NOMO-1 treated with DMSO at 0.1 percent for 48 hours (cell line): ENCODE measurements around the gene TMUB1.

Source experiments
- DNase-seq: peaks from one replicate; lab custom pipeline; 2025; ENCODE audit not compliant: unreplicated experiment; lab: John Stamatoyannopoulos, UW

TMUB1 gene

DNA sequence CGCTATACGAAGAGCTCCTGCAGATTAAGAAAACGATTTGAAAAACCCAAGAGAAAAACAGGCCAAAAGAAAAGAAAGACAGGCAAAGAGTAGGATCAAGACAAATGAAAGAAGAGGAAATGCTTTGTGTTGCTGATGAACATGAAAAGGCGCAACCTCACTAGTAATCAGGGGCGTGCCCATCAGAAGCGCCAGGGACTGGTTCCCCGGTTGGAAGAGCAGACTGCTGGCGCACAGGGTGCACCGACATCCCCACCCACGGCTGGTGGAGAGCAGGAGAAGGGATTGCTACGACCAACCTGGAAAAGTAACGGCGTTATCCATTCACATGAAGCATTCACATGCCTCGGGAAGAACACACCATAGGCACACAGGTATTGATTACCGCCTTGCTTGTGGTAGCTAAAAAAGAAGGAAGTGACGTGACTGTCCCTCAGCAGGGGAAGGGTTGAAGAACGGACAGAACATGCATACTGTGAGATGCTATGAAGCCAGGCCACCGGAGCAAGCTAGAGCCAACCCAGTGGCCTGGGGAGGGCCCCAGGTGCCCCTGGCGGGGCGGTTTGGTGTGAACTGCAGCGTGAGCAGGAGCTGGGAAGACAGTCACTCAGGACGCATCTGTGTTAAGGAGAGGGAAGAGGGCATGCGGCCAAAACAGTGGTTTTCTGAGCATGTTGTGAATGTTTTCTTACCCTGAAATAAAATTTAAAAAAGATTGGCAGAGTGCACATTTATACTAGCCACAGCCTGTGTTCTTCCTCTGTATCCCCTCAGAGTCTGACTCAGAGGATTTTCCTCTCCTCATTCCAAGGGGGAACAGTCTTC lies 21.3 kb upstream of the TMUB1 start:
- DNase-seq, result no peak

DNA sequence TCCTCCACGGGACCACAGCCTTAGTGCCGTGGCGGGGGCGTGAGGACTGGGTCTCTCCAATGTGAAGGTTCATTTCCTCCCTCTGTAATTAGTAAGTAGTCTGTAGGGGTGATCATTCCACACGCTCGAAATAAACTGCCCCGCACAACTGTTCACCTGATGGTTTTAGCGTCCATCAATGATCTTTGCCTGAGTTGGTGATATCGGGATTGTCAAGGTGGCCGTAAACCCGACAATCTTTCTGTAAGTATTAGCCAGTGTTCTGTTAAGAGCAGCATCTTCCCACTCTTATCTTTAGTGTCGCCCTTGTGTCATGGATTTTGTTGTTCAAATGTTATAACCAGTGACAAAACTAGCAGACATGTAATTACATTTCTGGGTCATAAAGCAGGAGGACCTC lies 20.7 kb upstream of the TMUB1 start:
- DNase-seq, result no peak

DNA sequence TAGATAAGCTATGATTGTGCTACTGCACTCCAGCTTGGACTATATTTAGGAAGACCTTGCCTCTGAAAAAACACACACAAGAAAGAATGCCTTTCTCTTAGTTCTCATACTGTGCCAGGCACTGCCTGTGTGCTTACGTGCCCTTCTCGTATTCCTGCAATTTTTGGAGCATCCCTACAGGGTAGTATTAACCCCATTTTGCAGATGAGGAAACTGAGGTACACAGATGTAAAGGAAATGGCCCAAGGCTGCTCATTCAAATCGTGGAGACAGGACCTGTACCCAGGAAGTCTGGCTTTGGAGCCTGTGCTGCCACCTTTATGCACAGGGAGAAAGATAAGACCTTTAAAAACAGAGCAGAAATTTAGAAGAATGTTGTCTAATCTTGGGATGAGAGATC lies 19.7 kb upstream of the TMUB1 start:
- DNase-seq, result no peak

DNA sequence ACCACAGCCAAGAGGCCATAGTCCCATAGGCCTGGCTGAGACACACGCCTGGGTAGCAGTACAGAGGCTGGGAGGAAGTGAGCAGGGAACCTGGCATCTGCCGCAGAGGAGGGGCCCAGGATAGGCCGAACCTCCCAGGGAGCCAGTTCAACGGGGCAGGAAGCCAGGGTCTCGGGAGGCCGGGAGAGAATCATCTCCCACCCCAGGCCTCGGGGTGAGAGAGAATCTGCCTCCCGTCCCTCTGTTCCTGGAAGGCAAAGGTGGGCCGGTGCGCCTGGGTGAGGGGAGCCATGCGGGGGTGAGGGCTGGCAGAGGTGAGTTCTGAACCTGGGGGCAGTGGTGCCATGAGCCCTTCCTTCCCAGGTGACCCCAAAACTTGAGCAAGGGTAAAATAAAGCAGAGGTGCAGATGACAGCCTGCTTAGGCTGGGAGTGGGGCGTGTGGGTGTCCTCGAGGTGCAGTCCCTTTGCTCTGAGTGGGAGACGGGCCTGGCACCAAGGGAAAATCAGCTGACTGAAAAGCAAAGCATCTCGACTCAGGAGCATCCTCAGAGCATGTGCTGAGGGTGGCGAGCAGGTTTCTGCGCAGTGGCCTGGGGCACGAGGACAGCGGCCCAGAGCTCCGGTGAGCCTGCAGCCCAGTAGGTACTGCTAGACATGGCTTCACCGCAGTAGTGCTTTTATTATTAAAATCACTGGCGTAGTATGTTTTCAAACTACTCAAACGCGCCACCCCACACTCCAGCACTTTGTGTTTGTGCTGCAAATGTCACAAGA lies 18.5 kb upstream of the TMUB1 start:
- no peak for DNase-seq

DNA sequence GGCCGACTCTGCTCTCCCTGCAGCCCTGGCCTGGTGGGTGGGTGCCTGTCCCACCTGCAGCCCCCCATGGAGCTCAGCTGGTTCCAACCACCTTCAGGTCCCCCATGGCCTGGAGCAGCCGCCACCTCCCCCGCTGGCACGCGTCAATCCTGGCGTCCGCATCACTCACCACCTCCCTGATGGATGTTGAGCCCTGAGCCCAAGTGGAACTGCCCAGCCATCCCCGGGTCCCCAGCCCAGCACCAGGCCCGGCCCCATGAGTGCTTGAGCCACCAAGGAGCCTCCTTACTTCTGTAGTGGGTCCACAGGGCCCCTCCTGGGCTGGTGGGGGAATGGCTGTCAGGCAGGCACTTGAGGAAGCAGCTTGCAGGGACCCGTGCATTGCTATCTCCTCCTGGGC lies 17.6 kb upstream of the TMUB1 start:
- DNase-seq, result no peak

DNA sequence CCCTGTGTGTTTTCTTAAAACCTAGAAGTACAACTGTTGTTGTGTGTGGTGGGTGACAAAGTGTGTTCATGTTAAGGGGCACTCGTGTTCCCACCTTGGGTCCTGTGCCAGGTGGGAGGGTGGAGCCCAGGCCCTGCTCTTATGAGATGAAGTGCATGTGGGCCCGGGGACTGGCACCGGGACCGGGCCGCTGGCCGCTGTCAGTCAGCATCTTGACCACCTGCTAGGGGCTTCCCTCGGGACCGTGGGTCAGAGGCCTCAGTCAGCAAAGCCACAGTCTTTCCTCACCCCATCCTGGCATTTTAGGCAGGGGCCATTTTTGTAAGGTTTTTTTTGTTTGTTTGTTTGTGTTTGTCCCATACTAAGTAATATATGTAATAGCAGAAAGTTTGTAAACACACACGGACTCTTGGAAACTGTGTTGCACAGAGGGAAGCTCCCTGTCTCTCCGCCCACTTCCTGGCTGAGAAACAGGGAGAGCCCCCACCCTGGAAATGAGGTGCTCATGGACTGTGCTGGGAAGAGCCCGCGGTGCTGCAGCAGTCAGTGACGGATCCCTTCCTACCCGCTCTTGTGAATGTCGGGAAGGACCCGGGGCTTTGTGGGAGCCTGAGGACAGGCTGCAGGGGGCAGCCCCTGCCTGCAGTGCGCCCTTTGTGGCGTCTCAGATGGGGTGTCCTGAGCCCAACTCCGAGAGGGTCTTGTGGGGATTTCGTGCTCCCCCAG lies 16.4 kb upstream of the TMUB1 start:
- no peak for DNase-seq

DNA sequence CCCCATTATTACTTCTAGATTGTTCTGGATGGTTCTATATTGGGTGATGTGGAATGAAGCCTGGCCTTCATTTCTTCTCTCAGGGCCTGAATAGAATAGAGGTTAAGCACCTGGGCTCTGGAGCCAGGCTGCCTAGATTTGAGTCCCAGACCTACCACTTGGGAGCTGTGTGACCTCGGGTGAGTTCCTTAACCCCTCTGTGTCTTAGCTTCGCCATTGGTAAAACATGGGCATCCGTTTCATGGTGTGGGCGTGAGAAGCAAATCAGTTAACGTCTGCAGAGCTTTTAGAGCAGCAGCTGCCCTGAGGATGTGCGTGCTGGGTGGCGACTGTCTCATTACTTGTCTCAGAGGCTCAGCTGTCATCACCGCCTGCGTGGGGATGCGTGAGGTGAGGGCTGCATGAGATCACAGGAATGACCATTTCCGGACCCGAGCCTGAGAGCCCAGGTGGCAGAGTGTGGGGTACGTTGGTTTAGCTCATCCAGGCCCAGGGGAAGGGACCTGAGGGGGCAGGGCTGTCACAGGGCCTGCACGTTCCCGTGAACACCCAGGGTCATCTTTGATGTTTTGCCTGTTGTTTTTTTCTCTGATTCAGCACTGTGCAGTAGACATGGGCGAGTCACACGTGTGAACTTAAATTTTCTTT lies 12.7 kb upstream of the TMUB1 start:
- DNase-seq, result no peak

DNA sequence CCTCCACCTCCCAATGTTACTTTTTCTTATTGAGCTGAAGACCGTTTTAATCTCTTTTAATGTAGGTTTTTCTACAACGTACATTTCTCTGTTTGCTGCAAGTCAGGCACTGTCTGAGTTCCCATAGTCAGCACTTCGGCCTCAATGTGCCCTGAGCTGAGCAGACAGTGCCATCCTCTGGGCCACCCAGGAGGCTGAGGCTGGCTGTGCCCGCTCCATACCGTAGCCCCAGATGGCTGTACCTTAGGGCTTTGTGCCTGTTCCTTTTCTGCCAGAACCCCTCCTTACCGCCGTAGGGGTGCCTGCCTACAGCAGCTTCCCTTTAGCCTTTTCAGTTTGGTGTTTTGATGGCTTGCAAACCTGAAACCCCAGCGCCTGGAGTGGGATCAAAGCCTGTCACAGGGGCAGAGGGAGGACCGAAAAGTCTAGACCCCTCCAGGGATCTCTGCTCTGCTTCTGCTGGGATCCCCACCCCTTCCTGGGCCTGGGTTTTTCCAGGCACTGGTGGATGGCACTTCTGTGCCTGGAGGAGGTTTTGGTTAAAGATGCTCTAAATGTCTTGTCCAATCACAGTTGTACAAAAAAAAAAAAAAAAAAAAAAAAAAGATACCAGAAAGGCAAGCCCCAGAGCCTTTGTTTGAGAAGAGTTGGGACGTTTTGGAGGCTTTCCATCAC lies 12.0 kb upstream of the TMUB1 start:
- DNase-seq, result no peak

DNA sequence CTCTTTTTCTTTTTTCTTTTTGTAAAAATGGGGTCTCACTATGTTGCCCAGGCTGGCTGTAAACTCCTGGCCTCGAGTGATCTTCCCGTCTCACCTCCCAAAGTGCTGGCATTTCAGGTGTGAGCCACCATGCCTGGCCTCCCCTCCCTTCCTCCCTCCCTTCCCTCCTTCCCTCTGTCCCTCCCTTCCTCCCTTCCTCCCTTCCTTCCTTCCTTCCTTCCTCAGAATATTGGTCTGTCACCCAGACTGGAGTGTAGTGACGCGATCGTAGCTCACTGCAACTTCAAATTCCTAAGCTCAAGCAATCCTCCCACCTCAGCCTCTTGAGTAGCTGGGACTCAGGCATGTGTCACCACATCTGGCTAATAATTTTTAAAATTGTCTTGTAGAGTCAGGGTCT lies 11.4 kb upstream of the TMUB1 start:
- DNase-seq, result no peak

DNA sequence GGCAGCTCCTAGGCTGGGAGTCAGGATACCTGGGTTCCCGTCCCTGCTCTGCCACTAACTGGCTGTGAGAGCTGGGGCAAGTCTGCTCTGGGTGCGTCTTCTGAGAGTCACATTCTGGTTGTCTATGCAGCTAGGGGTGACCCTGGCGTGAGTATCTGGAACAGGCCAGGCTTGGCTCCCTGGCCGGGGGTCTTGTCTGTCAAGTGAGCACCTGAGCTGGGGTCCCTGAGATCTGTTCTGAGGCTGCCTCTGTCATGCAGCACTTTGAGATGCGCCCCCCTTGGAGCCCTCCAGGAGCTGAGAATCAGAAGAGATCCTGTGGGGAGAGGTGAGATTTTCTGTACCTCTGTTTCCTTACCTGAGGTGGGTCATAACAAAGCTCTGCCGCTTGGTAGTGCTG lies 10.5 kb upstream of the TMUB1 start:
- DNase-seq, result no peak

DNA sequence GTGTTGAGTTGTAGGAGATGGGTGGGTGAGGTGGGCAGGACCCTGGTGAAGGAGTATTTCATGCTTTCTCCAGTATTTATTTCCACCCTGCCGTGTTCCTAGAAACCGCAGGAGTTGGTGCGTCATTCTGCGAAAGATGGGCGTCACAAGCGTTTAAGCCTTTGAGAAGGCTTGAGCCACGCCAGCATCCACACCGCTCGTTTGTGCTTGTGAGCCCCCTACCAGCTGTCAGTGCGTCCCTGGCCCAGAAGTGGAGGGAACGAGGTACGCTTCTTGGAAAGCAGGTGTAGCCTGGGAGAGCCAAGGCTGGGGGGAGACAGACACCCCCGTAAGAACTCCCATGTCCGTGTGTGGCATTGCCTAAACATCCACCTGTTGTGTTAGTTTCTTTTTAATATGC lies 8.7 kb upstream of the TMUB1 start:
- no peak for DNase-seq

DNA sequence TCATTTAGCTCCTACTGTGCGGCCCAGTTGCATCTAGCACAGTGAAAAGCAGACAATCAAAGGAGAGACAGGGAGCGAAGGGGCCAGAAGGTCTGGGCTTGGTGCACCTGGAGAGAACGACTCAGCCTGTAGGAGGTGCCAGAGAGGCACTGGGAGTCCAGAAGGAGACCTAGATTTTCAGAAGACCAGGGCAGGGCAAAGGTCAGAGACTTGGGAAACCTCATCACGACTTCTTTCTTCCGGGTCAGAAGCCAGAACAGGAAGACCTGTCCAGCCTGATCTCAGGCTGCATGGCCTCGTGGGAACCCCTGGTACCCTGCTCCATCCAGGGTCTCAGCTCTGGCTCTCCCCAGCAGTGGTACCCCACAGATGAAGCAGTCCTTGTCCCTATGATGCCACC lies 8.1 kb upstream of the TMUB1 start:
- peak; percentile 34 for DNase-seq

DNA sequence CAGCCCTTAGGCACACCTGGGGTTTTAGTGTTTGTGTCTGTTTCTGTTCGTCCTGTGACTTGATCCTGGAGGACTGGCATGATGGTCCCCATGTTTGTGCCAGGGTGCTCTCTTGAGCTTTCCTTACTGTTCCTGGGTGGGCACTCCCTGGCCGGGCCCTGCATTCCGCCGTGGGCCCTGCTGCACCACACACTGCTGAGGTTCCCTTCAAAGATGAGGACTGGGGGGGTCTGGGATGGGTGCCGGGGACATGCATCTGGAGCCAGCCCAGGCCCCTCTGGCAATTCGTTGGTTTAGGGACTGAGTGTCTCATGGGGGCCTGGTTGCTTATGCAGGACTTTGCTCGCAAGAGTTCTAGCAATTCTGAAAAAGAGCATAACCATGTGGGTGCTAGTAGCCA lies 7.7 kb upstream of the TMUB1 start:
- DNase-seq, result no peak

DNA sequence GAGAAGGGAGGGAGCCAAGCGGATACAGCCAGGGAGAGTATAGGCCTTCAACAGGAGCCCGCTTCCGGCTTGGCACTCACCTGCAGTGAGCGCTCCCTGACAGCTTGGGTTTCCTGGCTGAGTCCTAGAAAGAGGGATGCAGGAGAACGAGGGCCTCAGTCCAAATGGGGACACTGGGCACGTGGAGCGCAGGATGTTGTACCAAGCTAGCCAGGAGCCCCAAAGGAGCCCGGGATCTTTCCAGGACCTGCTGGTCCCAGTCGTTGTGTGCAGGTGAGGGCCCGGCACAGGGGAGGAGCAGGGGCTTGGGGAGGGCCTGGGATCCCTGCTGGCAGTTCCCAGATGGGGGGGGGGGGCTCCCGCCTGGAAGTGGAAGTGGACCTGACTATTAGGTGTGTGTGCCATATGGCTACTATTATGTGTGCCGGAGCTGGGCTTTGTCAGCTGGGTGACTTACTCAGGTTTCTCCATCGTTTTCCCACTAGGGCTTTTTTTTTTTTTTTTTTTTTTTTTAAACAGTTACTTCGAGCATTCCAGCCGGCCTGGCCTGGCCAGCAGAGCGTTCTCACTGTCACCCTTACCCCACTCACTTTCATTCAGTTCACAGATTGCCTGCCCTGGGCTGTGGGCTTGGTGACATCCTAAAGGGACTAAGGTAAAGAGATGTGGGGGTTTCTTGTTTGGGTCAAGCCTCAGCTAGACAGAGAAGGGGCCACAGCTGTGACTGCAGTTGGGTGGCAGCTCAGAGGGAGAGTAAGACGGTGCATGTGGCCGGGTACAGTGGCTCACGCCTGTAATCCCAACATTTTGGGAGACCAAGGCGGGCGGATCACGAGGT lies 6.8 kb upstream of the TMUB1 start:
- no peak for DNase-seq

DNA sequence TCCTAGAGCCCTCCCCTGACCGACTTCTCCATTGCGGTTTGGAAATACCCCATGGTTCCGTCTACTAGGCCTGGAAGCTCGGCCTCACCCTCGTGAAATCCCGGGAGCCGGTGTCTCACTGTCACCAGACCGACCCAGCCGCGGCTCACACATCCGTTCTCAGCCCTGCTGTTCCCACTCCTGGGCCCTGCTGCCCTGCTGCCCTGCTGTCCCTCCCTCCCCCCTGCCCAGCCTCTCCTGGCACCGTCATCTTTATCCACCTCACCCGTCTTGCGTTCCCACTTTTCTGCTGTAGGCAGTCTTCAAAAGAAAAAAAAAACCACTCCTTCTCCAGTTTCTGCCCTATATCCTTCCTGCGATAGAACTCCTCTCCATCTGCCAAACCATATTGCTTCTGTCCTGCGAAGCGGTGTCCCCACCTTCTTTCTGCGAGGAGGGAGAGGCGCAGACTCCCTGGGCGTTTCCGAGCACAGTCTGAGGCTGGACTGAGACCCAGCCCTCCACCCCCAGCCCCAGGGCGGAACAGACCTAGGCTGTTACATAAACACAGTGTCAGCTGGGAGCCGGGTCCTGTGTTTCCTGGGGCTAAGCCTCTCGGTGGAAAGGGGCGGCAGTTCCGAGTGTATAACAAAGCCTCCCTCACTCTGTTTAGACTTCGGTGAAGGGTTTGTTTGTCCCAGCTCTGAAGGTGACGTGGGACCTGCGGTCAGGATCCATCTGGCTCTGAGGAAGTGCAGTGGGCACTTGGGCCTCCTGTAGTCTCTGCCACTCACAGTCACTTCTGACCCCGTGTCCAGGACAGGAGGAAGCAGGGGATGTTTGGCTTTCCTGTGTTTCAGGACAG lies 5.8 kb upstream of the TMUB1 start:
- DNase-seq, result no peak

DNA sequence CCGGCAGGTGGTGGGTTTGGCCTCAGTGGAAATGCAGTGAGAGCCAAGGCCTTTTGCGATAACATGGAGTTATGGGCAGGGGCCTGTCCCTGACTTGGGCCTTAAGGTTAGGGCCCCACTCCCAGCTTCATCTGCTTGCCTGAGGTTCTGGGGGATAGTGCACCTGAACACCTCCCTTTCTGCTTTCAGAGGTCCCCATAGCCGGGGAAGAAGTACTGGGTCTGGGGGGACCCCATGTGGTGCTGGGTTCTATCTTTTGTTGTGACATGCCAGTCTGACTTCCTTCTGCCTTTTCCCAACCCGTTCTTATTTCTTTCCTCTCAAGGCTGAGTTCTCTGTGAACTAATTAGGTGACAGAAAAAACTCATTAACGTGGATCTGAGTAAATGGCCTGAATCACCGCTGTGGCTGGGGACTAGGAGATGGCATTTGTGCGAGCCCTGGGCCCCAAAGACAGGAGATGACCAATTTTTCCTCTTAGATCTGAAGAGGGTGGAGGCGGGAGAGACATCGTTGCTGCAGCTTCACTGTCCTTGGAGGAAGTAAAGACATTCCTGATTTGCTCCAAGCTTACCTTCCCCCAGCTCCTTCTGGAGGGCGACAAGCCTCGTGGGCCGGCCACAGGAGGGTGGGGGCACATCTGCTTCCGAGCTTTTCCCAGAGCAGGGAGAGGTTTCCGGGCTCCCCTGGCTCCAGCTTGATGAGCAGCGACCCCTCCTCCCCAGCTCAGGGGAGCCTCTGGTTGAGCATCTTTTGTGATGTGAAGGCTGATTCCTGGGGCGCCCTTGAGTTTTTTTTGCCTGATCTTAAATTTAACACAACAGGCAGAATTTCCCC lies 4.9 kb upstream of the TMUB1 start:
- no peak for DNase-seq

DNA sequence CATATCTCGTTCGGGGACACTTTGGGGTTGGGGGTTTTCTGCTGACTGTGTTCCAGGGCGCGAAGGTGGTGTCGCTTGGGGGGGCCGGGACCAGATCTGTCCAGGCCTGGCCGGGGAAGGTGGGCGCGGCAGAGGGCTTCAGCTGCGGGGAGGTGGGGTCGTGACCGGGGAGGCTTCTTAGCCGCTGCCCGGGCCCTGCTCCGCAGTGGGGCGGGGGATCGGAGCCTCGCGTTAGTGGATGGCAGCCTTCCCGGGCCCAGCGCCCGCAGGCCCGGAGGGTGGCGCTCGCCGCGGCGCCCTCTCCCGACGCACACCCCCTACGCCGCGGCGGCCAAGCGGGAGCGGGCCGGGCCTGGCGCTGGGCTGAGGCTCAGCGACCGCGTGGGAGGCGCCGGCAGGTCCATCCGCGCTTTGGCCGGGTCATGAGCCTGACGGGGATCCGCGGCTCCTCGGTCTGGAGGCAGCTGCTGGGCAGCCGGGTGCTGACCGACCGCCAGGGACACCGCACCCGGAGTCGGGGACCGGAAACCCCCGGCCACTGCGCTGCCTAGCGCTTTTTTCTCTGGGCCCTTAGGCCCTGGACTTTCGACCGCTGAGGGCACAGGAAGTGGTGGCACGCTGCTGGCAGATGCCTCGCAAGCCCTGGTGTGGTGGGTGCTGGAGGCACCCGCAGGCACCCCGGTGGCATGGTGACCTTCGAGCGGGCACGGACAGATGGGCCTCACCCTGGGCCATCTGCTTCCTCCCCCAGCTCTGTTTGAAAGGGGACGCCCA lies 4.1 kb upstream of the TMUB1 start:
- no peak for DNase-seq
